GM19240 (cell line): ENCODE measurements around the gene CD300E.

Experiments
- DNase-seq: peaks from one replicate; pipeline ENCODE4 v3.0.0; 2011; ENCODE audit warnings: low spot score; ENCODE audit not compliant: insufficient read length

Gene CD300E

GRCh38 chr17:74566132-74566753 is 57.3 kb downstream of the CD300E start:
- DNase-seq: no peak

GRCh38 chr17:74565126-74565525 is 58.4 kb downstream of the CD300E start:
- DNase-seq: no peak

- no peak for DNase-seq
Measured at GRCh38 chr17:74563358-74563757, 60.2 kb downstream of the CD300E start.

- no peak for DNase-seq
Measured at GRCh38 chr17:74561586-74561985, 62.0 kb downstream of the CD300E start.
